GM12892 (cell line): Measurements from ENCODE around the gene KRTAP4-2.

Source experiments
- POLR2A ChIP-seq: IDR thresholded peaks from 2 replicates; pipeline ENCODE4 v1.6.1; 2011; ENCODE audit warnings: low read depth, low read length, control low read depth
- POLR2AphosphoS5 ChIP-seq: IDR thresholded peaks from 2 replicates; pipeline ENCODE4 v1.6.1; 2011; ENCODE audit warnings: low read depth, low read length, control low read depth
- TAF1 ChIP-seq: IDR thresholded peaks from 2 replicates; pipeline ENCODE4 v1.6.1; 2011; ENCODE audit warnings: low read depth, mild to moderate bottlenecking, control low read depth, low read length, borderline replicate concordance

- TF ChIP-seq POLR2A (no peak), POLR2AphosphoS5 (no peak), TAF1 (no peak)
Observed at GRCh38 chr17:41133880-41134735, 43.9 kb downstream of the KRTAP4-2 start.
